Esophagus squamous epithelium (tissue), 4 donors: Measurements from ENCODE around the gene SEMA5A.

Source experiments
- CTCF ChIP-seq, 6 experiments: fragments of 450-650 bp in 4 of 6; fragments of 200-600 bp in 2 of 6; sonication (generic) in 2 of 6; IDR thresholded peaks; one replicate each; pipeline ENCODE4 v1.5.1; 2016 to 2019; ENCODE audit warnings: antibody characterized with exemption in 6 of 6, mild to moderate bottlenecking in 4 of 6, moderate library complexity in 4 of 6
- POLR2A ChIP-seq, 4 donors: fragments of 450-650 bp; IDR thresholded peaks; one replicate each; pipeline ENCODE4 v1.6.1; 2017; ENCODE audit warnings: antibody characterized with exemption in 4 of 4, mild to moderate bottlenecking in 4 of 4, moderate library complexity in 3 of 4

- TF ChIP-seq CTCF (IDR thresholded peaks at IDR 0.05) = no peak
- no peak for TF ChIP-seq POLR2A (IDR thresholded peaks at IDR 0.05)
These were observed 225.2 kb downstream of the SEMA5A start for GRCh38 chr5:9320652-9321051.
